Activated CD4-positive, alpha-beta T cell treated with anti-CD3 and anti-CD28 coated beads, Interleukin-2, amount 50 U/mL, for 1 hour (primary cell): ENCODE measurements around the gene EFHC2.
"Not testable (repeated sequence)": the region's sequence is repeated elsewhere in the genome, so short reads cannot be mapped to it uniquely, and the experiment has no call there.

Experiments
- DNase-seq: peaks from one replicate; pipeline ENCODE4 v3.0.0-alpha.2; 2020

Gene EFHC2

GRCh38 chrX:44291468-44292092, 51.9 kb downstream of the EFHC2 start:
- no peak for DNase-seq

DNA sequence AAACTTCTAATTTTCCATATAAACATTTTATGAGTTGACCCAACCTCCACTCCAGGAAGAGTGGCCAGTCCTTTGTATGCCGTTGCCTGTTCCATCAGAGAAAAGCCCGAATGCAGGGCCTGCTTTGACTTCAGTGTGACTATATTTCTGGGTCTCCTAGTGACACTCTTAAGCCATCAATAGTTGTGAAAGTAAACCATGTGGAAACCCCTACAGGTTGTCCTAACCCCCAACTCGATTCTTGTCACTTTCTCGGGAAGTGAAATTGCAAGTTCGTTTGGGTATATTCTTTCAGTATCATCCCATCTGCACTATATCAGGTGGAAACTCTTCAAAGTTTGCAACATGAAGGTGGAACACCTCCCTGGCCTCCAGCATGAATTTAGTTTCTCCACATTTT, 52.8 kb downstream of the EFHC2 start:
- no peak for DNase-seq

DNA sequence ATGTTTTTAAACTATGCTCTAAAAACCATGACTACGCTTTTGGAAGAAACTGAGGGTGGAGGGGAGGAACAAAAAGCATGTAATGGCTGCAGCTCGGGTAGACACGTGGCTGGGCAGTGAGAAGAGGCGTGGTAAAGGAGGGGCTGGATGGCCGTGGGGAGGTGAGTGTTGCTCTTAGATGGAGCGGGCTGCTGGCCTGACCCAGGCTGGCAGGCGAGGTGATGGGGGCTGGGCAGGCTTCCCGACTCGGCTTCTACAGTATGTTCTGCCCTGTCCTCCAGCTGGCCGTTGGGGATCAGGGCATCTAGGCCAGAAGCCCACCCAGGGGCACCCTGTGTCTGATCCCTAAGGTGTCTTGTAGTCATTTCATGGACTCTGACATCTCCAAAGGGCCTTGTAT, 60.7 kb downstream of the EFHC2 start:
- DNase-seq = no peak

- DNase-seq = no peak
These were observed 63.4 kb downstream of the EFHC2 start for GRCh38 chrX:44280116-44280515.

GRCh38 chrX:44274096-44274495, 69.4 kb downstream of the EFHC2 start:
- DNase-seq = no peak

- DNase-seq = no peak
These were observed 75.6 kb downstream of the EFHC2 start for GRCh38 chrX:44267861-44268260.

DNA sequence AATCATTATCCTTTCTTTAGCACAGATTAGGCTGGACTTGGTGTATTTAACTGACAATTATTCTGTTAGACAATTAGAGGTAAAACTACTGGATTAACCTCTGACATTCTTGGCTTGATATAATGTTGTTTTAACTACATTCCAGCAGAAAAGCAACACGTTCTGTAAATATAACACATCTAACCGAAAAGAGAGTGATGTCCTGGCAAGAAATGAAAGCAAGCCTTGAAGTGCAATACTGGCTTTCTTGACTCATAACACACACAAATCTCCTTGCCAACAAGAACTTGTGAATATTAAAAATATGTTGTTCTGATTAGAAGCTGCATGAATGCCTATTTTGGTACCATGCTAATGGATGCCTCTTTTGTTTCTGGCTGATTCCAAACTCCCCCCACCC, 76.4 kb downstream of the EFHC2 start:
- DNase-seq = no peak

DNA sequence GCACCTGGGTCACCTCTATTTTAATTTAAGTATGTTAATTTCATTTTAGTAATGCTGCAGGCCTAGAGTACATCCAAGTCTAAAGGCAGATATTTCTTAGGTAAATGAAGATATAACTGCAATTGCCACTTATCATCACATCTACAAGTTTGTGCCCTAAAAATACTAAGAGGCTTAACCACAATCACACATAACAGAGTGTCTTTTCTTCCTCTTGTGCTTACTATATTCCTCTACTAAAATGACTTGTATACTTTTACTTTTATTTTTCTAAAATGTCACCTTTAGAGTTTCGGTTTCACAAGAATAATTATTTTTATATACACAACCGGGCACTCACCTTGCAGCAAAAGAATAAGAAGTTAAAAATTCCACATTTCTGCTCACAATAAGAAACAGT, 77.9 kb downstream of the EFHC2 start:
- DNase-seq = no peak

- no peak for DNase-seq
These were observed 78.5 kb downstream of the EFHC2 start for GRCh38 chrX:44264936-44265335.

DNA sequence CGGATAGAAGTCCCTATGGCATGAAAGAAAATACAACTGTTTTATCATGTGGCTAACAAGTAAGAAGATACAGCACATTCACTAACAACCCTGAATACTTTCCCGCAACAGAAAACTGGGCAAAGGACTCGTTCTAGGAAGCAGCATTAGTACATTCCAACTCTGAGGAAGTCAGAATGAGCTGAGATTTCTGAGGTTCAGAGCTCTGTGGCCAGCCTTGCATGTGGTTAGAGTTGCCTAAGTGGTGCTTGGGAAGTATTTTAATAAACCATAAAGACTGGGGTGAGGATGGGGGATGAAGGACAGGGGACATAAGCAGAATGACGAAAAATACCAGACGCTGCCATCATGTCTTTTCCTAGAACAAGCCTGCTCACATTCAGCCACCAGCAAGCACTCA, 82.2 kb downstream of the EFHC2 start:
- no peak for DNase-seq

DNA sequence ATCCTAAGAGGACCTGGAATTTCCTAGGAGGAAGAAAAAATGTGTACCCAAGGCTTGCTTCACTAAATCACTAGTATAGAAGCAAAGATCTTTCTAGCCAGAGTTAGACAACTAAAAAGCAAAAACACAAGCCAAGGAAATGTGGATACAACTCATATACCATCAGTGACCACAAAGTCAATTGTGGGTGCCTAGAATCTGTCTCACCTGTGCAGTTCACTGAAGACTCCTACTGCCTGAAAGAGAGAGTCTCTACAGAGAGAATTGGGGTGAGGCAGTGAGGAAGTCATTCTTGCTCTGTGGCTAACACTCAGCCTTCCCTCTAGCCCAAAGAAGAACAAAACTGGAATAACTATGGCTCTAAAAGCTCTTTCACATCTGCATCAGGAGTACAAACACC, 82.9 kb downstream of the EFHC2 start:
- no peak for DNase-seq

DNA sequence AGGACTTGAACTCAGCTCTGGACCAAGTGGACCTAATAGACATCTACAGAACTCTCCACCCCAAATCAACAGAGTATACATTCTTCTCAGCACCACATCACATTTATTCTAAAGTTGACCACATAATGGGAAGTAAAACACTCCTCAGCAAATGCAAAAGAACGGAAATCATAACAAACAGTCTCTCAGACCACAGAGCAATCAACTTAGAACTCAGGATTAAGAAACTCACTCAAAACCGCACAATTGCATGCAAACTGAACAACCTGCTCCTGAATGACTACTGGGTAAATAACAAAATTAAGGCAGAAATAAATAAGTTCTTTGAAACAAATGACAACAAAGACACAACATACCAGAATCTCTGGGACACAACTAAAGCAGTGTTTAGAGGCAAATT, 87.7 kb downstream of the EFHC2 start:
- not testable (repeated sequence) for DNase-seq

DNA sequence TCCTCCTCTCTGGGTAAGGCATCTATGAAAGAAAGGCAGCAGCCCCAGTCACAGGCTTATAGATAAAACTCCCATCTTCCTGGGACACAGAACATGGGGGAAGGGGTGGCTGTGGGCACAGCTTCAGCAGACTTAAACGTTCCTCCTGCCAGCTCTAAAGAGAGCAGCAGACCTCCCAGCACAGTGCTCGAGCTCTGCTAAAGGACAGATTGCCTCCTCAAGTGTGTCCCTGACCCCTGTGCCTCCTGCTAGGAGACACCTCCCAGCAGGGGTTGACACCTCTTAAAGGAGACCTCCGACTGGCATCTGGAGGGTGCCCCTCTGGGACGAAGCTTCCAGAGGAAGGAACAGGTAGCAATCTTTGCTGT, 89.9 kb downstream of the EFHC2 start:
- no peak for DNase-seq

GRCh38 chrX:44252688-44253574, 90.5 kb downstream of the EFHC2 start:
- peak; percentile 54 for DNase-seq

DNA sequence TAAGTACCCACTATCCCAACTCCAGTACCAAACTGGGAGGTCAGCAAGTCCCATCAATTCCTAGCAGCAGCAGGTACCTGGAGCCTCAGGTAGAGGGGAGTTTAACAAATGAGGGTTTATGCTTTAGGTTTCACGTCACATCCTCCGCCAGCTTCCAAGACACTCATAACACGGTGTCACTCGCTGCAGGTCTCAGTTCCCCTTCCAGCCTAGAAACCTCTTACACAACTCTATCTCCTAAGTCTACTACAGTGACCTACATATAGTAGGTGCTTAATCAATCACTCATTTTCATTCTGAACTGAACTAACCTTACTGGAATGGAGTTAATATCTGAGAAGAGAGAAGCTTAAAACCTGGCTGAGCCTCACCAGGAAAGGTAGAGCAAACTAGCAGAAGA, 96.0 kb downstream of the EFHC2 start:
- no peak for DNase-seq

DNA sequence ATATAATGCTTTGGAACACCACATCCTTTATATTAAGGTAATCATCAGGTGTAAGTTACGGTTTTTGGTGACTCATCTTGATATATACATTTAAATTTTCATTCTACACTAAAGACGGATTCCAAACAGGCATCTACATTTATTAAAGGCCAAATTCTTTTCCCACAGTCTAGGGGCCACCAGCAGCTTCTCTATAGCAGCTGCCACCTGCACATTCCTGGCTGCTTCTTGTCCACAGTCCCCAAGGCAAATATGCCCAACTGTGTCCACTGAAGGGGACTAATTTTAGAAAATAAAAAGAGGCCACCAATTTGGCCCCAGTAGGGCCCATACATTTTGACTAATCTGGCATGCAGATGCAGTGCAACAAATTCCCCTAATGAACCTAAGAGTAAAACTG, 96.6 kb downstream of the EFHC2 start:
- no peak for DNase-seq

DNA sequence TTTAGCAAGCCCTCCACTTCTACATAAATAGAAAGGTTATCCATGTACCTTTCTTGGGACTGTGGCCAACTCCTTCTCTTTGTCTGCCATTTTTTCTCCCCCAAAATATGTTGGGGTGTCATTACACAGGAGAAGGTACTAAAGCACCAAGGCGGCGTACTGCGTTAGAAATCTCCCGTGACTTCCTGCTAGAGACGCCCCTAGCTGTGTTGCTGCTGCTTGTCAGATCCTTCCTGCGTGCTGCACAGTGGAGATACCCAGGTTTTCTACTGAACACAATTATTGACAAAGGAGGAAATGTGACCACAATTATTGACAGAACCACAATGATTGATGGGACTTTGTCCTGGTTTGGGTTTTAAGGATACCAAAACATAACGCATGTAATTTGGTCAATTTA, 97.7 kb downstream of the EFHC2 start:
- peak; percentile 8 for DNase-seq

GRCh38 chrX:44244008-44244407, 99.5 kb downstream of the EFHC2 start:
- no peak for DNase-seq

DNA sequence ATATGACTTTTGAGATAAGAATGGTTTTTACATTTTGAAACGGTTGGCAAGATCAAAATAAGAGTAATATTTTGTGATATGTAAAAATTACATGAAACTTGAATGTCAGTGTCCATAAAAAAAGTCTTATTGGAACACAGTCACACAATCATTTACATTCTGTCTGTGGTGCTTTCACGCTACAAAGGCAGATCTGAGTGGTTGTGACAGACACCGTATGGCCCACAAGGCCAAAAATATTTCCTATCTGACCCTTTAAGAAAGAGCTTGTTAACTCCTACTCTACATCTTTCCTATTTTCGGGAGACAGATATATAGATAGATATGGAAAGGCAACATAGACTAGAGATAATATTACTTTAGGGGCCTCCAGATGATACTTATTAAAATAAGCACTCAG, 101.9 kb downstream of the EFHC2 start:
- DNase-seq = no peak

GRCh38 chrX:44240036-44240435, 103.4 kb downstream of the EFHC2 start:
- DNase-seq = no peak

- DNase-seq = no peak
These were observed 104.4 kb downstream of the EFHC2 start for GRCh38 chrX:44239036-44239435.

GRCh38 chrX:44235534-44235933, 107.9 kb downstream of the EFHC2 start:
- DNase-seq = no peak

DNA sequence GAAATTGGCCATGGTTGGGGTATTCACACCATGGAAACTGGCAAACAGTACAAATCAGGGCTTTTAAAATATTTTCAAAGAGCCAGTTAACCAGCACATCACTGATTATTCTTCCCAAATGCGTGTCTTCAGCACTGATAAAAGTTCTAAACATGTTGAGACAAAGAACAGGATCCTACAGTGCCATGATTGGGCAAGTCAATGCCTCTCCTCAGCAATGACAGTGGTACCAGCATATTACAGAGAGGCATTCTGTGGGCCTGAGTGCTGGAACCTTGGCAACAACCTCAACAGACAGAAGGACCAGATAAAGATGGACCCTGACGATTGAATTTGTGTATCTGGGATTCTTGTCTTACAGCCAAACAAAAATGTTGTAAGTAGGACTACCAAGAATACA, 108.9 kb downstream of the EFHC2 start:
- no peak for DNase-seq

- no peak for DNase-seq
These were observed 109.4 kb downstream of the EFHC2 start for GRCh38 chrX:44234116-44234515.

- DNase-seq = no peak
These were observed 111.4 kb downstream of the EFHC2 start for GRCh38 chrX:44232081-44232480.
